GM19397 (cell line): ENCODE measurements around the gene ST8SIA2.
"Not testable (repeated sequence)": the region's sequence is repeated elsewhere in the genome, so short reads cannot be mapped to it uniquely, and the experiment has no call there.

Experiments
- ATAC-seq: cut with Tn5 transposase; IDR thresholded peaks from one replicate; pipeline ENCODE4 v1.9.1; 2021; ENCODE audit warnings: mild to moderate bottlenecking, moderate library complexity; ENCODE audit not compliant: unreplicated experiment

ST8SIA2 gene

GRCh38 chr15:92435145-92435544, 41.5 kb downstream of the ST8SIA2 start:
- ATAC-seq: no peak

- no peak for ATAC-seq
Measured at GRCh38 chr15:92438471-92438870, 44.8 kb downstream of the ST8SIA2 start.

GRCh38 chr15:92443381-92443780, 49.7 kb downstream of the ST8SIA2 start:
- no peak for ATAC-seq

- ATAC-seq: no peak
Measured at GRCh38 chr15:92444631-92445030, 51.0 kb downstream of the ST8SIA2 start.

GRCh38 chr15:92448370-92448769, 54.7 kb downstream of the ST8SIA2 start:
- no peak for ATAC-seq

GRCh38 chr15:92449476-92449875, 55.8 kb downstream of the ST8SIA2 start:
- no peak for ATAC-seq

- no peak for ATAC-seq
Measured at GRCh38 chr15:92451225-92451825, 57.6 kb downstream of the ST8SIA2 start.

- ATAC-seq: no peak
Measured at GRCh38 chr15:92452143-92452542, 58.5 kb downstream of the ST8SIA2 start.

- no peak for ATAC-seq
Measured at GRCh38 chr15:92453607-92454006, 59.9 kb downstream of the ST8SIA2 start.

GRCh38 chr15:92454555-92455105, 60.9 kb downstream of the ST8SIA2 start:
- ATAC-seq: no peak

GRCh38 chr15:92455271-92455670, 61.6 kb downstream of the ST8SIA2 start:
- no peak for ATAC-seq

- ATAC-seq: no peak
Measured at GRCh38 chr15:92457471-92458041, 63.9 kb downstream of the ST8SIA2 start.

GRCh38 chr15:92460023-92460422, 66.3 kb downstream of the ST8SIA2 start:
- ATAC-seq: no peak

GRCh38 chr15:92462424-92463125, 68.9 kb downstream of the ST8SIA2 start:
- ATAC-seq: no peak

GRCh38 chr15:92463352-92463751, 69.7 kb downstream of the ST8SIA2 start:
- ATAC-seq: no peak

- ATAC-seq: no peak
Measured at GRCh38 chr15:92463826-92464225, 70.1 kb downstream of the ST8SIA2 start.

GRCh38 chr15:92466834-92467233, 73.2 kb downstream of the ST8SIA2 start:
- ATAC-seq: no peak

- no peak for ATAC-seq
Measured at GRCh38 chr15:92467245-92467644, 73.6 kb downstream of the ST8SIA2 start.

- no peak for ATAC-seq
Measured at GRCh38 chr15:92468991-92469390, 75.3 kb downstream of the ST8SIA2 start.

- ATAC-seq: no peak
Measured at GRCh38 chr15:92471288-92471687, 77.6 kb downstream of the ST8SIA2 start.

- no peak for ATAC-seq
Measured at GRCh38 chr15:92473756-92474155, 80.1 kb downstream of the ST8SIA2 start.

- ATAC-seq: not testable (repeated sequence)
Measured at GRCh38 chr15:92479730-92480129, 86.0 kb downstream of the ST8SIA2 start.
